ENCODE measurements around the gene GLYAT.
"Not testable (repeated sequence)": the region's sequence is repeated elsewhere in the genome, so short reads cannot be mapped to it uniquely, and the experiment has no call there.

GLYAT gene

DNA sequence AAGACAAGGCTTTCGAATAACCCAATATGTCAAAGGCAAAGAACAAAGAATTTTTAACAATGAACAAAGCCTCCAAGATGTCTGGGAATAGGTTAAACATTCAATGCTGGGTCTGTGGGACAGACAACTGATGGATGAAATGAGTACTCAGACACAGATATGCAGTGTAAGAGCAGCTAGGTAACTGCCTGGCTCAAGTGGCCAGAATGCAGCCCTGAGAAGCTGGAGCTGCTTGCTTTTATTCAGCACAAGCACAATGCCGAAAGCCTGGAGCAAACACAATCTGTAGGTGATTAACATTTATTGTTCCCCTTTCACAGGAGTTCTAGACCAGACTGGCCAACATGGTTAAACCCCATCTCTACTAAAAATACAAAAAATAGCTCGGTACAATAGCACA, 24.0 kb downstream of the GLYAT start:
- Histone ChIP-seq H3K4me3 (ENCODE audit: insufficient read depth, low read length, poor library complexity, severe bottlenecking) (no peak overlapping the region), H3K79me2 (ENCODE audit: insufficient read depth, low read length) (no peaks in the 10 kb centered on the region), H3K9ac (ENCODE audit: low read length) (no peak overlapping the region), H4K20me1 (ENCODE audit: low read depth, low read length) (no peaks in the 10 kb centered on the region), H3K36me3 (ENCODE audit: low read length) (no peaks in the 10 kb centered on the region), H3F3A (ENCODE audit: insufficient read depth) (no peaks in the 10 kb centered on the region), H3K9me2 (replicated peaks; ENCODE audit: insufficient read depth, low read length) (no peaks in the 10 kb centered on the region), H3K27me3 (ENCODE audit: low read length) (no peaks in the 10 kb centered on the region), H2AFZ (ENCODE audit: low read depth, low read length, severe bottlenecking) (no peak overlapping the region), H3K4me2 (ENCODE audit: low read depth, low read length, poor library complexity, severe bottlenecking) (no peak overlapping the region), H3K9me3 (ENCODE audit: insufficient read depth, low read length) (no peaks in the 10 kb centered on the region), H3K27ac (ENCODE audit: low read depth, low read length) (no peak overlapping the region)
- TF ChIP-seq CTCF (IDR thresholded peaks at IDR 0.05; ENCODE audit: insufficient read depth, low read length, poor library complexity, severe bottlenecking) (no peak), EZH2phosphoT487 (conservative IDR thresholded peaks at IDR 0.05; ENCODE audit: low read length) (no peak)

DNA sequence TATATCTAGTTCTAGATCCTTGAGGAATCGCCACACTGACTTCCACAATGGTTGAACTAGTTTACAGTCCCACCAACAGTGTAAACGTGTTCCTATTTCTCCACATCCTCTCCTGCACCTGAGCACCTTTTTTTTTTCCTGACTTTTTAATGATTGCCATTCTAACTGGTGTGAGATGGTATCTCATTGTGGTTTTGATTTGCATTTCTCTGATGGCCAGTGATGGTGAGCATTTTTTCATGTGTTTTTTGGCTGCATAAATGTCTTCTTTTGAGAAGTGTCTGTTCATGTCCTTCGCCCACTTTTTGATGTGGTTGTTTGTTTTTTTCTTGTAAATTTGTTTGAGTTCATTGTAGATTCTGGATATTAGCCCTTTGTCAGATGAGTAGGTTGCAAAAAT, 34.9 kb downstream of the GLYAT start:
- not testable (repeated sequence) for H3K4me3 ChIP-seq (ENCODE audit: insufficient read depth, low read length, poor library complexity, severe bottlenecking)

GRCh38 chr11:58693026-58693425, 38.7 kb downstream of the GLYAT start:
- H3K9me2 ChIP-seq (replicated peaks; ENCODE audit: insufficient read depth, low read length) = no peaks in the 10 kb centered on the region
- H3K9me3 ChIP-seq (ENCODE audit: insufficient read depth, low read length) = no peaks in the 10 kb centered on the region
- no peaks in the 10 kb centered on the region for H4K20me1 ChIP-seq (ENCODE audit: low read depth, low read length)
- no peaks in the 10 kb centered on the region for H3F3A ChIP-seq (ENCODE audit: insufficient read depth)
- H3K27me3 ChIP-seq (ENCODE audit: low read length) = no peaks in the 10 kb centered on the region
- H2AFZ ChIP-seq (ENCODE audit: low read depth, low read length, severe bottlenecking) = no peak overlapping the region
- no peaks in the 10 kb centered on the region for H3K79me2 ChIP-seq (ENCODE audit: insufficient read depth, low read length)
- no peak overlapping the region for H3K27ac ChIP-seq (ENCODE audit: low read depth, low read length)
- H3K36me3 ChIP-seq (ENCODE audit: low read length) = no peaks in the 10 kb centered on the region
- no peak overlapping the region for H3K9ac ChIP-seq (ENCODE audit: low read length)
- no peak overlapping the region for H3K4me2 ChIP-seq (ENCODE audit: low read depth, low read length, poor library complexity, severe bottlenecking)
- TF ChIP-seq CTCF (IDR thresholded peaks at IDR 0.05; ENCODE audit: insufficient read depth, low read length, poor library complexity, severe bottlenecking) = no peak
- no peak for TF ChIP-seq EZH2phosphoT487 (conservative IDR thresholded peaks at IDR 0.05; ENCODE audit: low read length)
- H3K4me3 ChIP-seq (ENCODE audit: insufficient read depth, low read length, poor library complexity, severe bottlenecking) = no peak overlapping the region

More for the DNA sequence above, 34.9 kb downstream of the GLYAT start:
- H3K9me3 ChIP-seq (ENCODE audit: insufficient read depth, low read length); H2AFZ ChIP-seq (ENCODE audit: low read depth, low read length, severe bottlenecking); H4K20me1 ChIP-seq (ENCODE audit: low read depth, low read length); H3F3A ChIP-seq (ENCODE audit: insufficient read depth); H3K36me3 ChIP-seq (ENCODE audit: low read length); H3K9me2 ChIP-seq (replicated peaks; ENCODE audit: insufficient read depth, low read length); H3K4me2 ChIP-seq (ENCODE audit: low read depth, low read length, poor library complexity, severe bottlenecking); H3K27me3 ChIP-seq (ENCODE audit: low read length); H3K27ac ChIP-seq (ENCODE audit: low read depth, low read length); H3K9ac ChIP-seq (ENCODE audit: low read length); H3K79me2 ChIP-seq (ENCODE audit: insufficient read depth, low read length): not testable (repeated sequence)

DNA sequence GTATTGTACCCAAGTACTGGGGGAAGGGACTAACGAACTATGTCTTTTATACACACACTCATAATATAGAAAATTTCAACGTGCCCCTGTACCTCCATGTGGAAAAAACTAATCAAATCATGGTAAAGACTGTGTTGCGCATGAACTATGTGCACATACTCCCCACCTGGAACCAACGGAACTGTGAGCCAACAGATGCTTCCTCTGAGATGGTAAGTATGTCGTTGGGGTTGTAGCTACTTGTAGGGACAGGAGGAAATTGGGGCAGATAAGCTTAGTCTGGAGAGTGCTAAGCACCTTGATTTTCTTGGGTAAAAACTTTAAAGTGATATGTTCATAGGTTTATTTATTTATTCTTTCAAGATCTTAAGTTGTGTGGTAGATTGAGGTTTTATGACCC, 40.1 kb downstream of the GLYAT start:
- H2AFZ ChIP-seq (ENCODE audit: low read depth, low read length, severe bottlenecking) = no peak overlapping the region
- no peaks in the 10 kb centered on the region for H3K9me2 ChIP-seq (replicated peaks; ENCODE audit: insufficient read depth, low read length)
- H3K27me3 ChIP-seq (ENCODE audit: low read length) = no peaks in the 10 kb centered on the region
- no peak overlapping the region for H3K4me2 ChIP-seq (ENCODE audit: low read depth, low read length, poor library complexity, severe bottlenecking)
- H3K36me3 ChIP-seq (ENCODE audit: low read length) = no peaks in the 10 kb centered on the region
- no peaks in the 10 kb centered on the region for H3F3A ChIP-seq (ENCODE audit: insufficient read depth)
- no peaks in the 10 kb centered on the region for H4K20me1 ChIP-seq (ENCODE audit: low read depth, low read length)
- no peak overlapping the region for H3K4me3 ChIP-seq (ENCODE audit: insufficient read depth, low read length, poor library complexity, severe bottlenecking)
- no peaks in the 10 kb centered on the region for H3K9me3 ChIP-seq (ENCODE audit: insufficient read depth, low read length)
- no peak overlapping the region for H3K9ac ChIP-seq (ENCODE audit: low read length)
- H3K79me2 ChIP-seq (ENCODE audit: insufficient read depth, low read length) = no peaks in the 10 kb centered on the region
- H3K27ac ChIP-seq (ENCODE audit: low read depth, low read length) = no peak overlapping the region
- TF ChIP-seq CTCF (IDR thresholded peaks at IDR 0.05; ENCODE audit: insufficient read depth, low read length, poor library complexity, severe bottlenecking) (no peak), EZH2phosphoT487 (conservative IDR thresholded peaks at IDR 0.05; ENCODE audit: low read length) (no peak)

All from SU-DHL-6 (cell line).